KMS-11 (cell line): ENCODE results near the gene NUDT21.

ENCODE experiments used
- H2AFZ ChIP-seq: fragments of 200-600 bp; sonication (generic); 2 replicates; pipeline ENCODE4 v1.6.1; 2016; ENCODE audit warnings: antibody characterized with exemption, mixed run types, low read depth
- H3K27ac ChIP-seq: fragments of 200-600 bp; sonication (generic); 2 replicates; pipeline ENCODE4 v1.6.1; 2016; ENCODE audit warnings: mild to moderate bottlenecking, mixed run types
- H3K27me3 ChIP-seq: fragments of 200-600 bp; sonication (generic); 2 replicates; pipeline ENCODE4 v1.6.1; 2017; ENCODE audit warnings: mild to moderate bottlenecking, low read depth, mixed run types, moderate library complexity; ENCODE audit not compliant: insufficient read depth
- H3K36me3 ChIP-seq: fragments of 200-600 bp; sonication (generic); 2 replicates; pipeline ENCODE4 v1.6.1; 2017; ENCODE audit warnings: mild to moderate bottlenecking, mixed run types; ENCODE audit not compliant: insufficient read depth
- H3K4me1 ChIP-seq: fragments of 200-600 bp; sonication (generic); 2 replicates; pipeline ENCODE4 v1.6.1; 2016; ENCODE audit warnings: mild to moderate bottlenecking, low read depth, mixed run types; ENCODE audit not compliant: poor library complexity, severe bottlenecking
- H3K4me2 ChIP-seq: fragments of 200-600 bp; sonication (generic); 2 replicates; pipeline ENCODE4 v1.7.0; 2016; ENCODE audit warnings: mild to moderate bottlenecking, mixed run types
- H3K4me3 ChIP-seq: fragments of 200-600 bp; sonication (generic); IDR thresholded peaks from 2 replicates; pipeline ENCODE4 v1.6.1; 2017; ENCODE audit warnings: low read depth, low read length, mixed read lengths; ENCODE audit not compliant: insufficient read depth
- H3K79me2 ChIP-seq: fragments of 200-600 bp; sonication (generic); 2 replicates; pipeline ENCODE4 v1.6.1; 2016; ENCODE audit warnings: low read depth, mixed run types; ENCODE audit not compliant: insufficient read depth
- H3K9ac ChIP-seq: fragments of 200-600 bp; sonication (generic); 2 replicates; pipeline ENCODE4 v1.6.1; 2016; ENCODE audit warnings: mild to moderate bottlenecking, mixed run types
- H4K20me1 ChIP-seq: fragments of 200-600 bp; sonication (generic); 2 replicates; pipeline ENCODE4 v1.6.1; 2016; ENCODE audit warnings: mild to moderate bottlenecking, mixed run types; ENCODE audit not compliant: insufficient read depth
- TF ChIP-seq, protein P1 (sequence below): fragments of 200-600 bp; sonication (generic); conservative IDR thresholded peaks from 2 replicates; pipeline ENCODE4 v1.6.1; 2017; ENCODE audit warnings: low read depth, mild to moderate bottlenecking, antibody characterized with exemption, low read length, moderate library complexity, mixed read lengths

NUDT21 gene

DNA sequence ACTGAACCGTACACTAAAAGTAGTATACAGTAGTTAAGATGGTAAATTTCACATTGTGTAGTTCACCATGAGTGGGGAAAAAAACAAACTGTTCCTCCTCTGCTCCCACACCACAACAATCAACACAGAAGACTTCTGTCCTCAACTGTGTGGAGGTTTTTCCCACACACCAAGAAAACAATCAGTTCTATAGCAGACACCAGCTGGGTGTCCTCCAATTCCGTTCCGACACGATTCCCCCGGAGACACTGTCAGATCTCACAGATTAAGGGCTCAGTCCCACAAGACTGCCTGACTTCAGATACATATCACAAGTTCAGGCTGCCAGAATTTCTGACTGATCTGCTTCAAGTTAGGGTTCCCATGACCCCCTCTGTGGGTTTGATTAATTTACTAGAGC lies 36.9 kb upstream of the NUDT21 start:
- no peak overlapping the region for H3K4me2 ChIP-seq

DNA sequence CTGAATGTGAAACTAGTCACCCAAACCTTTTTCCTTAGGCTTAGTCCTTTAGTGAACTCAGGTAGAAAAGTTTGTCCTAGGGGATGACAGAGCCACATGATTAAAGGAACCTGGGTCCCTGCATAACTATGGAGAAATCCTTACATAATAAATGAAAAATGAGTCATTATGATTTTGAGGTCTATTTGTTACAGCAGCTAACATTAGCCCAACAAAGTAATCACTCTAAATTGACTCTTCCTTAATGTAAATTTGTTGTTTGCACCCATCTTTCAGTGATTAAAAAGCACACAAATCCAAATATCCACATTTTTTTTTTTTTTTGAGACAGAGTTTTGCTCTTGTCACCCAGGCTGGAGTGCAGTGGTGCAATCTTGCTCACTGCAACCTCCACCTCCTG lies 32.3 kb upstream of the NUDT21 start:
- Histone ChIP-seq H3K27me3 (no peaks in the 10 kb centered on the region), H3K36me3 (no peaks in the 10 kb centered on the region), H3K4me2 (no peak overlapping the region), H3K4me3 (no peak overlapping the region), H2AFZ (no peak overlapping the region), H3K4me1 (peaks cover 13% of the 10 kb centered on the region), H3K79me2 (no peaks in the 10 kb centered on the region), H3K9ac (no peak overlapping the region), H4K20me1 (no peaks in the 10 kb centered on the region), H3K27ac (no peak overlapping the region)
- TF ChIP-seq, protein P1, sequence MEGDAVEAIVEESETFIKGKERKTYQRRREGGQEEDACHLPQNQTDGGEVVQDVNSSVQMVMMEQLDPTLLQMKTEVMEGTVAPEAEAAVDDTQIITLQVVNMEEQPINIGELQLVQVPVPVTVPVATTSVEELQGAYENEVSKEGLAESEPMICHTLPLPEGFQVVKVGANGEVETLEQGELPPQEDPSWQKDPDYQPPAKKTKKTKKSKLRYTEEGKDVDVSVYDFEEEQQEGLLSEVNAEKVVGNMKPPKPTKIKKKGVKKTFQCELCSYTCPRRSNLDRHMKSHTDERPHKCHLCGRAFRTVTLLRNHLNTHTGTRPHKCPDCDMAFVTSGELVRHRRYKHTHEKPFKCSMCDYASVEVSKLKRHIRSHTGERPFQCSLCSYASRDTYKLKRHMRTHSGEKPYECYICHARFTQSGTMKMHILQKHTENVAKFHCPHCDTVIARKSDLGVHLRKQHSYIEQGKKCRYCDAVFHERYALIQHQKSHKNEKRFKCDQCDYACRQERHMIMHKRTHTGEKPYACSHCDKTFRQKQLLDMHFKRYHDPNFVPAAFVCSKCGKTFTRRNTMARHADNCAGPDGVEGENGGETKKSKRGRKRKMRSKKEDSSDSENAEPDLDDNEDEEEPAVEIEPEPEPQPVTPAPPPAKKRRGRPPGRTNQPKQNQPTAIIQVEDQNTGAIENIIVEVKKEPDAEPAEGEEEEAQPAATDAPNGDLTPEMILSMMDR = no peak

More for the DNA sequence above, 36.9 kb upstream of the NUDT21 start:
- H3K27ac ChIP-seq = no peak overlapping the region
- no peak overlapping the region for H3K9ac ChIP-seq
- H2AFZ ChIP-seq = no peak overlapping the region
- H3K4me3 ChIP-seq = no peak overlapping the region
- H3K4me1 ChIP-seq = peaks cover 4% of the 10 kb centered on the region
- TF ChIP-seq, protein P1 = no peak
- no peaks in the 10 kb centered on the region for H3K79me2 ChIP-seq
- no peaks in the 10 kb centered on the region for H3K27me3 ChIP-seq
- H4K20me1 ChIP-seq = no peaks in the 10 kb centered on the region
- H3K36me3 ChIP-seq = no peaks in the 10 kb centered on the region

DNA sequence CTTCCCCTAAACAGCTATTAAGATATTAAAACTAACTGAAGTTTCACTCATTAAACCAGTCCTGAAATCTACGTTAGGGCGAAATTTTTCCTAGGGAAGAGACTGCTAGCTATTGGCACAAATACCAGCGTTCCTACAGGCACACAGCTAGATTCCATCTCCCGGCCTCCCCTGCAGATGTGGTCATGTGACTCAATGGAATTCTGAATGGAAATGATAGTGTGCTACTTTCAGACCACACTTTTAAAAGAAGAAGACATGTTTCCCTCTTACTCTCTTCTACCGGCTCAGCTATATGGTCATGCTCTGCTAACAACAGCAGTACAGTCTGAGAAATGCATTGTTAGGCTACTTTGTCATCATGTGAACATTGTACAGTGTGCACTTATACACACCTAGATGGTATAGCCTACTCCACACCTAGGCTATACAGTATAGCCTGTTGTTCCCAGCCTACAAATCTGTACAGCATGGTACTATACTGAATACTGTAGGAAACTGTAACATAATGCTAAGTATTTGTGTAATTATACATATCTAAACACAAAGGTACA lies 31.6 kb upstream of the NUDT21 start:
- no peaks in the 10 kb centered on the region for H3K79me2 ChIP-seq
- H3K4me3 ChIP-seq = no peak overlapping the region
- H3K27ac ChIP-seq = no peak overlapping the region
- peaks cover 20% of the 10 kb centered on the region for H3K4me1 ChIP-seq
- H4K20me1 ChIP-seq = no peaks in the 10 kb centered on the region
- no peaks in the 10 kb centered on the region for H3K27me3 ChIP-seq
- H2AFZ ChIP-seq = no peak overlapping the region
- no peak overlapping the region for H3K4me2 ChIP-seq
- no peaks in the 10 kb centered on the region for H3K36me3 ChIP-seq
- H3K9ac ChIP-seq = no peak overlapping the region
- TF ChIP-seq, protein P1 = no peak

DNA sequence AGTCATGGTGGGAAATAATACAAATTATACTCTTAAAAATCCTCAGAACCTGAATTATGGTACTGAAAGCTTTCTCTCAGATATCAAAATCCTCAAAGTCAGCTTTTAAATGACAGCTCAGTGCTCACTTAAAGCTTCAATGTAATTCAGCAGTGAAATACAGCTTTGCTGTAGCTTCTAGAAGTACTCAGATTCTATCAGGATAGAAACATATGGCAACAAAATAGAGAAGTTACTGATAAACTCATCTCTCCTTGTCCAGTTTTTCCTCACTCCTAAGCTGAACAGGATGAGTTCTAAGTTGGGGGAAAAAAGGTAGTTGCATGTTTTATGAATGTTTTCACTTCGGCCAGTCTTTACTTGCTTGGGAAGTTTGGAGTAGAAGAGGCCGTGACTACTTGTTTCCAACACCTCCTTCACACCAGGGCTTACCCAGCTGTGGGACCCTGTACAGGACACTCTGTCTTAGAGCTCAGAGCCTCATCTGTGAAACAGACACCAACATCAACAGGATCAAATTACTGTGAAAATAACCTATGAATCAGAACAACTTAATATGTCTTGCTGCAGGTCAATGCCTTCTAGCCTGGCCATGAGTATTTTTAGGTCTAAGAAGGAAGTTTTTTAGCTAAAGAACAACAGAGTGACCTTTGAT lies 30.5 kb upstream of the NUDT21 start:
- Histone ChIP-seq H3K27ac (no peak overlapping the region), H3K9ac (no peak overlapping the region), H3K4me2 (no peak overlapping the region), H3K4me3 (no peak overlapping the region), H3K79me2 (no peaks in the 10 kb centered on the region), H2AFZ (no peak overlapping the region), H4K20me1 (no peaks in the 10 kb centered on the region), H3K36me3 (no peaks in the 10 kb centered on the region), H3K4me1 (peaks cover 29% of the 10 kb centered on the region), H3K27me3 (no peaks in the 10 kb centered on the region)
- TF ChIP-seq, protein P1 = no peak
